ENCODE data around the gene SF3B5.
"Not testable (repeated sequence)": the region's sequence is repeated elsewhere in the genome, so short reads cannot be mapped to it uniquely, and the experiment has no call there.

The SF3B5 gene

GRCh38 chr6:144063744-144064401, 31.5 kb downstream of the SF3B5 start:
- DNase-seq (ENCODE audit: low read depth in 2 of 2): peak; percentile 76 to 79

DNA sequence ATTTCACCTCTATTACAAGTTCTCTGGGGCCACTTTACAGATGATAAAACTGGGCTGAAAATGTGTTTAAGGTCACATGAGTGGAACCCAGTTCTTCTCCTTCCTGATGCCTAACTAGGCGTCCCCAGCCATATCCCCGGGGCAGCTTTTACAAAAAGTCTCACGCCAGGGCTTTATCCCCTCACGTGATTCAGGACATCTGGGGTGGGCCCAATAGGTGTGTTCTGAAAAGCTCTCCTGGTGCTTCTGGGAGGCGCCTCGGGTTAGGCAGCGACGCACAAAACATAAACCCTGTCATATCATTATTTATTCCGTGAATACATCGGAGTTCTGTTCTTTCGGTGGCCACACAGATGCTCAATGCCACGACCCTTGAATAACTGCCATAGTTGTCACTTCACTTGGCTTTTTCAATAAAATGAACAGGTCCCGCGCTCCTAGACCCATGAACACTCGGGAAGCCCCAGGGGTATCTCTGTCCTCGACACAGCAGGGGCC, 32.1 kb downstream of the SF3B5 start:
- no peak for DNase-seq (ENCODE audit: low read depth in 2 of 2)

GRCh38 chr6:144062786-144063185, 32.6 kb downstream of the SF3B5 start:
- no peak for DNase-seq (ENCODE audit: low read depth in 2 of 2)

DNA sequence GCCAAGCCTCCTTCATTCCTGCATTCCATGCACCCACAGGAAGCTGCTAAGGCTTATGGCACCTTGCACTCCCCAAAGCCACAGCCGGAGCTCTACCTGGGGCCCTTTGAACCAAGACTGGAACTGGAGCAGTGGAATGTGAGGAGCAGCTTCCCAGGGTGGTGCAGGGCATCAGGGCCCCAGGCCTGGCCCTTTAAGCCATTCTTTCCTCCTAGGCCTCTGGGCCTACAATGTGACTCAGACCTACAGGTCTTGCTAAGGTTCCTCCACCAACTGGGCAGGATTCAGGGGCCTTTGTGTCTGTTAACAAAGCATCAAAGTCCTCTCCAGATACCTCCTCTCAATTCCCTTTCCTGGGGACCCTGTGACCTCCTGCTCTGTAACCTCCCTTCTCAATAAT, 36.2 kb downstream of the SF3B5 start:
- no peak for DNase-seq (ENCODE audit: low read depth in 2 of 2)

GRCh38 chr6:144055121-144055931, 40.0 kb downstream of the SF3B5 start:
- DNase-seq (ENCODE audit: low read depth in 2 of 2): peak in 1 of 2 donors; percentile 33

GRCh38 chr6:144053601-144054000, 41.8 kb downstream of the SF3B5 start:
- DNase-seq (ENCODE audit: low read depth in 2 of 2): no peak

GRCh38 chr6:144052488-144052887, 42.9 kb downstream of the SF3B5 start:
- DNase-seq (ENCODE audit: low read depth in 2 of 2): no peak

DNA sequence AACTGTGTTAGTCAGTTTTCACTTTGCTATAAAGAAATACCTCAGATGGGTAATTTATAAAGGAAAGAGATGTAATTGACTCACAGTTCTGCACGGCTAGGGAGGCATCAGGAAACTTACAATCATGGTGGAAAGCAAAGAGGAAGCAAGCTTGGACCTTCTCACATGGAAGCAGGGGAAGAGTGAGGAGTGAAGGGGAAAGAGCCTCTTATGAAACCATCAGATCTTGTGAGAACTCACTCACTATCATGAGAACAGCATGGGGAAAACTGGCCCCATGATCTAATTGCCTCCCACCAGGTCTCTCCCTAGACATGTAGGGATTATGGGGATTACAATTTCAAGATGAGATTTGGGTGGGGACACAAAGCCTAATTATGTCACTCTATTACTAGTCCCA, 46.0 kb downstream of the SF3B5 start:
- no peak for DNase-seq (ENCODE audit: low read depth in 2 of 2)

DNA sequence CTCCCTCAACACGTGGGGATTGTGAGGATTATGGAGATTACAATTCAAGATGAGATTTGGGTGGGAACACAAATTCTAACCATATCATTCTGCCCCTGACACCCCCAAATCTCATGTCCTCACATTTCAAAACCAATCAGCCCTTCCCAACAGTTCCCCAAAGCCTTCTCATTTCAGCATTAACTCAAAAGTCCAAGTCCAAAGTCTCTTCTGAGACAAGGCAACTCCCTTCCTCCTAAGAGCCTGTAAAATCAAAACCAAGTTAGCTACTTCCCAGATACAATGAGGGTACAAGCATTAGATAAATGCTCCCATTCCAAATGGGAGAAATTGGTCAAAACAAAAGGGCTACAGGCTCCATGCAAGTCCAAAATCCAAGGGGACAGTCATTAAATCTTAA, 47.7 kb downstream of the SF3B5 start:
- no peak for DNase-seq (ENCODE audit: low read depth in 2 of 2)

GRCh38 chr6:144046672-144047071, 48.7 kb downstream of the SF3B5 start:
- not testable (repeated sequence) for DNase-seq (ENCODE audit: low read depth in 2 of 2)

DNA sequence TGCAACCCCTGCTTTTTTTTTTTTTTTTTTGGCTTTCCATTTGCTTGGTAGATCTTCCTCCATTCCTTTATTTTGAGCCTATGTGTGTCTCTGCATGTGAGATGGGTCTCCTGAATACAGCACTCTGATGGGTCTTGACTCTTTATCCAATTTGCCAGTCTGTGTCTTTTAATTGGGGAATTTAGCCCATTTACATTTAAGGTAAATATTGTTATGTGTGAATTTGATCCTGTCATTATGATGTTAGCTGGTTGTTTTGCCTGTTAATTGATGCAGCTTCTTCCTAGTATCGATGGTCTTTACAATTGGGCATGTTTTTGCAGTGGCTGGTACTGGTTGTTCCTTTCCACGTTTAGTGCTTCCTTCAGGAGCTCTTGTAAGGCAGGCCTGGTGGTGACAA, 50.4 kb downstream of the SF3B5 start:
- DNase-seq (ENCODE audit: low read depth in 2 of 2): not testable (repeated sequence)

All from activated CD8-positive, alpha-beta memory T cell treated with anti-CD3 and anti-CD28 coated beads for 4 hours (primary cell).